MG63 (cell line): ENCODE measurements around the gene CFAP97. TPM values are rescaled to one million over a fixed set of nuclear protein-coding genes. Genes with fewer than 3 reads are reported as not detected.

Experiments used
- DNase-seq: peaks from one replicate; pipeline ENCODE4 v3.0.0-alpha.2; 2020
- H3K27me3 ChIP-seq: fragments of 250-450 bp; sonication (Bioruptor Pico); 2 replicates; pipeline ENCODE4 v1.5.1; 2020; ENCODE audit warnings: mild to moderate bottlenecking, moderate library complexity
- H3K36me3 ChIP-seq: fragments of 250-450 bp; sonication (Bioruptor Pico); 2 replicates; pipeline ENCODE4 v1.5.1; 2020; ENCODE audit warnings: mild to moderate bottlenecking, moderate library complexity
- H3K4me3 ChIP-seq: fragments of 250-450 bp; sonication (Bioruptor Pico); 2 replicates; pipeline ENCODE4 v1.5.1; 2020; ENCODE audit warnings: mild to moderate bottlenecking, moderate library complexity
- H3K9me3 ChIP-seq: fragments of 250-450 bp; sonication (Bioruptor Pico); 2 replicates; pipeline ENCODE4 v1.5.1; 2020; ENCODE audit warnings: mild to moderate bottlenecking, moderate library complexity
- total RNA-seq: library from RNA; depleted of rRNA; stranded (reverse); fragments of >200 nt; shearing (Covaris generic); gene quantifications from 2 replicates; pipeline ENCODE4 v1.2.3, GENCODE V29; 2014; ENCODE audit warnings: low replicate concordance

CFAP97 gene
- total RNA-seq, 1 experiment from 2014 or later, result 15.0 TPM

- DNase-seq, result no peak
- Histone ChIP-seq H3K36me3 (peaks cover 14% of the 10 kb centered on the region), H3K27me3 (no peaks in the 10 kb centered on the region), H3K4me3 (no peak overlapping the region), H3K9me3 (no peaks in the 10 kb centered on the region)
Observed at GRCh38 chr4:185189606-185190305, 14.0 kb downstream of the CFAP97 start.

- Histone ChIP-seq H3K27me3 (no peaks in the 10 kb centered on the region), H3K36me3 (peaks cover 17% of the 10 kb centered on the region), H3K4me3 (no peak overlapping the region), H3K9me3 (no peaks in the 10 kb centered on the region)
- no peak for DNase-seq
Observed at GRCh38 chr4:185186769-185187168, 17.0 kb downstream of the CFAP97 start.

DNA sequence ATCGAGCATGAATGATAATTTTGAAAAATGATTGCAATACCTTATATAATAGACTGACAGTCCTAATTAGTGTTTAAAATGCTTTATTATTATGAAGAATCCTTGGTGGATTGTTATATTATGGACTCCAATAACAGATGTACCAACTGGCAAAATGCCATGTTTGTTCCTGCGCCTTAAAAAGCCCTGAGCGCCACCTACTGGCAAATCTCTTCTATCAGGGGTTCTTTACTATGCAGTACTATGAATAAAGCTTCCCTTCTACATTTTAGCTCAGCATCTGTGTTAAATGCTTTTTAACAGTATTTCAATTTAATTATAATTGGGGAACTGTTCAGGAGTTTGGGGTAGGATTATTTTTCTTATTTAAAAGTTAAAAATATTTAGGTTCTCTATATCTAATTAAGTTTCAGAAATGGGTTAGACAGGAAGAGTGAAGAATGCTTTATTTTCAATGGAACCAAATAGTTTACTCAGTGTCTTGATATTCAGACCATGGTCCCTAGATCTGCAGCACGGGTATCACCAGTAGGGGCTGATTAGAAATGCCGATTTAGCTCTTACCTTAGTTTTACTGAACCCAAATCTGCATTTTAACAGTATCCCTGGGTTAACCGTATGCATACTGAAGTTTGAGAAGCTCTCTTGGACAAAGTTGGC lies 20.0 kb downstream of the CFAP97 start:
- Histone ChIP-seq H3K27me3 (no peaks in the 10 kb centered on the region), H3K36me3 (peaks cover 4% of the 10 kb centered on the region), H3K9me3 (no peaks in the 10 kb centered on the region), H3K4me3 (no peak overlapping the region)
- DNase-seq, result peak; percentile 50

DNA sequence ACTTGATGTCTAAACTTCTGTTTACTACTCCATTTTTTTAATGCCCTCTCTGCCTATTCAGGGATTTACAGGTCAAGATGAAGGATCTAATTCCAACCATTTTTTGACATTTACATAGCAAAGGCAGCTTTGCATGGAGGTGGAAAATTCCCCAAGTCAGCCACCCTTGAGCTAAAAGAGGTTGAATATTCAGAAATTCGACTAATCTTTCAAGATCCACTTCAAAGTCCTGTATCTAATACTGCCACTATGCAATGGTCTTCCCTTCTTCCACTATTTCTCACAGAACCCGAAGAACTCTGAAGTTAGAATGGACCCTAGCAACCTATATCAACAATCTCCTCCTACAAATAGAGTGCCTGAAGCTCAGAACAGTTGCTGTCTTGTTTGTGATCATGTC lies 21.6 kb downstream of the CFAP97 start:
- no peak overlapping the region for H3K4me3 ChIP-seq
- no peak for DNase-seq
- peaks cover 4% of the 10 kb centered on the region for H3K36me3 ChIP-seq
- H3K27me3 ChIP-seq, result no peaks in the 10 kb centered on the region
- no peaks in the 10 kb centered on the region for H3K9me3 ChIP-seq

GRCh38 chr4:185179488-185179887 lies 24.3 kb downstream of the CFAP97 start:
- H3K36me3 ChIP-seq, result peaks cover 15% of the 10 kb centered on the region
- no peak overlapping the region for H3K4me3 ChIP-seq
- no peak for DNase-seq
- H3K9me3 ChIP-seq, result no peaks in the 10 kb centered on the region
- no peaks in the 10 kb centered on the region for H3K27me3 ChIP-seq

DNA sequence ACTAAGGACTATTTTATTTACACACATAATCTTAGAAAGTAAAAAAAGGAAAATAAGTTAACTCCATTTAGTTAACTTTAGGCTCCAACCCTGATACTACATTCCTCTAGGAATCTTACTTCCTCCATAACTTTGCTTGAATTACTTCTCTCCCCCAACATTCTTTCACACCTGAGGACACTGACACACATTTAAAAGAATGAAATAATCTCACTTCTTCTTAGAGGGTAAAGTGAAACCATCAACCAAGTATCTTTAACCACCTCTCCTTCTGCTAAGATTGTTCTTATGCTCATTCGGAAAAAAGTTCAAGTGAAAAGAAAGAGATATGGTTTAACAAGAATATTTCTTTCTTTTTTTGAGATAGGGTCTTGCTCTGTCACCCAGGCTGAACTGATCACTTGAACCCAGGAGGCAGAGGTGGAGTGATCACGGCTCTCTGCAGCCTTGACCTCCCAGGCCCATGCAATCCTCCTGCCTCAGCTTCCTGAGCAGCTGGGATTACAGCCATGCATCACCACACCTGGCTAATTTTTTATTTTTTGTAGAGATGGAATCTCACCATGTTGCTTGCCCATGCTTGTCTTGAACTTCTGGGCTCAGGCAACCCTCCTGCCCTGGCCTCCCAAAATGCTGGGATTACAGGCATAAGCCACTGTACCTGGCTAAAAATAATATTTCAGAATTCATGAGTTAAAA lies 32.3 kb downstream of the CFAP97 start:
- Histone ChIP-seq H3K36me3 (peaks cover 33% of the 10 kb centered on the region), H3K4me3 (no peak overlapping the region), H3K9me3 (no peaks in the 10 kb centered on the region), H3K27me3 (no peaks in the 10 kb centered on the region)
- DNase-seq, result no peak

DNA sequence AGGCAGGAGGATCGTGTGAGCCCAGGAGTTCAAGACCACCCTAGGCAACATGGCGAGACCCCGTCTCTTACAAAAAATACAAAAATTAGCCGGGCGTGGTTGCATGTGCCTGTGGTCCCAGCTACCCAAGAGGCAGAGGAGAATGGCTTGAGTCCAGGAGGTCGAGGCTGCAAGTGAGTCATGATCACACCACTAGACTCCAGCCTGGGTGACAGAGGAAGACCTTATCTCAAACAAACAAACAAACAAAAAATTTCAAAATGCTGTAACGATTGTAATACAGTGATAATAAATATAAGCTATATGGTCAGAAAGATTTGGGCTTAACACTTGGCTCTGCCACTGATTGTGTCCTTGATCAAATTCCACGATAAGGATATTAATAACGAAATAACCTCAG lies 36.6 kb downstream of the CFAP97 start:
- DNase-seq, result peak; percentile 26

GRCh38 chr4:185165605-185166063 lies 38.2 kb downstream of the CFAP97 start:
- Histone ChIP-seq H3K27me3 (no peaks in the 10 kb centered on the region), H3K4me3 (no peak overlapping the region), H3K9me3 (no peaks in the 10 kb centered on the region), H3K36me3 (peaks cover 27% of the 10 kb centered on the region)
- no peak for DNase-seq

More for the DNA sequence above, 36.6 kb downstream of the CFAP97 start:
- H3K27me3 ChIP-seq, result no peaks in the 10 kb centered on the region
- H3K9me3 ChIP-seq, result no peaks in the 10 kb centered on the region
- H3K36me3 ChIP-seq, result peaks cover 25% of the 10 kb centered on the region
- H3K4me3 ChIP-seq, result no peak overlapping the region

GRCh38 chr4:185151296-185151695 lies 52.5 kb downstream of the CFAP97 start:
- no peaks in the 10 kb centered on the region for H3K9me3 ChIP-seq
- no peak overlapping the region for H3K4me3 ChIP-seq
- H3K36me3 ChIP-seq, result peaks cover 6% of the 10 kb centered on the region; the same call in 1 of the 2 replicates
- H3K27me3 ChIP-seq, result no peaks in the 10 kb centered on the region
- DNase-seq, result no peak

DNA sequence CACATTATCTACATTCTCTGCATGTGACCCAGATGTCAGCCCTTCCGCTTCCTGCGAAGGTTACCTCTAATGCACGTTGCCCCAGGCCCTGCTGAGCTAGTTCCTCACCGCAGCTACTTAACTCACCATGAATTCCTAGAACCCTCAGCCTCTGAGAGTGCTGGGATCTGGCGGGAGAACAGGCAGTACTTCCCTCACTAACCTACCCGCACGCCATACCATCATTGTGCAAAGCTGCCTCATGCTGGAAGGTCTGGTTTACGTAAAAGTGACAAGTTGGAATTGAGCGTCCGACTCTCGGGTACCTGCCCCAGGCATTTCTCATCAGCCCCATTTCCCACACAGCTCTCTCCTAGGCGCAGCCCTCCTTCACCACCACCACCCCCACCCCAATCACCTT lies 54.4 kb downstream of the CFAP97 start:
- H3K36me3 ChIP-seq, result peaks cover 6% of the 10 kb centered on the region; the same call in 1 of the 2 replicates
- no peak for DNase-seq
- H3K27me3 ChIP-seq, result no peaks in the 10 kb centered on the region
- no peaks in the 10 kb centered on the region for H3K9me3 ChIP-seq
- no peak overlapping the region for H3K4me3 ChIP-seq

- Histone ChIP-seq H3K27me3 (no peaks in the 10 kb centered on the region), H3K9me3 (no peaks in the 10 kb centered on the region), H3K36me3 (no peaks in the 10 kb centered on the region; the same call in 1 of the 2 replicates), H3K4me3 (no peak overlapping the region)
- no peak for DNase-seq
Observed at GRCh38 chr4:185145572-185145971, 58.2 kb downstream of the CFAP97 start.

- no peak for DNase-seq
- H3K27me3 ChIP-seq, result no peaks in the 10 kb centered on the region
- no peak overlapping the region for H3K4me3 ChIP-seq
- no peaks in the 10 kb centered on the region; the same call in 1 of the 2 replicates for H3K36me3 ChIP-seq
- H3K9me3 ChIP-seq, result no peaks in the 10 kb centered on the region
Observed at GRCh38 chr4:185144601-185145240, 59.1 kb downstream of the CFAP97 start.

DNA sequence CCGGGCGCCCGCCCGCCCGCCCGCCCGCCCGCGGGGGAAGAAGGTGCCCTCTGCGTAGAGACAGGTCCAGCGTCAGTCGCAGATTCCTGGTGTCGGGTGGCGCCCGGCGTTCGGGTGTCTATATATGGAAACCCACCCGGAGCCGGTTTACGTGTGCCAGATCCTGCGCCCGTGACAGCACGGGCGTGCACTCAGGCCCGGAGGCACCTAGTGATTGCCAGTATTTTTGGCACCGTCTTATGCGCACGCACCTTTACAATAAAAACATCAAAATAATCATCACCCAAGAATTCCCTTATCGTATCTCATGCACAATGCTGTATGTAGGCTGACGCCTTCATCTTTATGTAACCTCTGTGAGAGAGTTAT lies 60.2 kb downstream of the CFAP97 start:
- peak; percentile 27 for DNase-seq
- Histone ChIP-seq H3K4me3 (peak overlapping the region; percentile 58), H3K9me3 (no peaks in the 10 kb centered on the region), H3K36me3 (no peaks in the 10 kb centered on the region; the same call in 1 of the 2 replicates), H3K27me3 (no peaks in the 10 kb centered on the region)

DNA sequence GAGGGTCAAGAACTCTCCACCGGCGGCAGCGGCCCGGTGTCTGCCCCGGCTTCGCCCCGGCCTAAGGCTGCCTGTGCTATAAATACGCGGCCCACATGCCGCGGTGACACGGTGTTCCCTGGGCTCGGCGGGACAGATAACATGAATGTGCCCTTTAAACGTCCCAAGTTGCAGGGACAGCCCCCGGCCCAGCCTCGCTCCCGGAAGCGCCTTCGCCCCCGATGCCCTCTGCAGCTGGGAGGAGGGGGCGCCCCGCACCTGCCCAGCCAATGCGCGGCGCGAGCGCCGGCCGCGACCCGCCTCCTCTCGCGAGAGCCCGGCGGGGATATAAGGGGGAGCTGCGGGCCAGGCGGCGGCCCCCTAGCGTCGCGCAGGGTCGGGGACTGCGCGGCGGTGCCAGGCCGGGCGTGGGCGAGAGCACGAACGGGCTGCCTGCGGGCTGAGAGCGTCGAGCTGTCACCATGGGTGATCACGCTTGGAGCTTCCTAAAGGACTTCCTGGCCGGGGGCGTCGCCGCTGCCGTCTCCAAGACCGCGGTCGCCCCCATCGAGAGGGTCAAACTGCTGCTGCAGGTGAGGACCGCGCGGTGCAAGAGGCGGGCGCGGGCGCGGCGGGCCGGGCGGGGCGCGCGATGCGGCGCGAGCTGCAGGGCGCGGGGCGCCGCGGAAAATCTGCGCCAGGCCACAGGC lies 60.7 kb downstream of the CFAP97 start, which contains the start of gene SLC25A4:
Gene SLC25A4 (plus strand): TSS at position 355 of the 689 bp plus-strand sequence. CDS start 107 bp downstream, at position 462.
- no peaks in the 10 kb centered on the region for H3K9me3 ChIP-seq
- peak within 1 kb of the TSS; percentile 58 for H3K4me3 ChIP-seq
- no peaks in the 10 kb centered on the region; the same call in 1 of the 2 replicates for H3K36me3 ChIP-seq
- H3K27me3 ChIP-seq, result no peaks in the 10 kb centered on the region
- DNase-seq, result peak; percentile 75

GRCh38 chr4:185142564-185142911 lies 61.3 kb downstream of the CFAP97 start:
- H3K36me3 ChIP-seq, result no peaks in the 10 kb centered on the region; the same call in 1 of the 2 replicates
- no peaks in the 10 kb centered on the region for H3K27me3 ChIP-seq
- peak overlapping the region; percentile 58 for H3K4me3 ChIP-seq
- DNase-seq, result no peak
- no peaks in the 10 kb centered on the region for H3K9me3 ChIP-seq

GRCh38 chr4:185141777-185142176 lies 62.0 kb downstream of the CFAP97 start:
- no peak overlapping the region for H3K4me3 ChIP-seq
- H3K9me3 ChIP-seq, result no peaks in the 10 kb centered on the region
- H3K36me3 ChIP-seq, result no peaks in the 10 kb centered on the region
- H3K27me3 ChIP-seq, result no peaks in the 10 kb centered on the region
- DNase-seq, result no peak
